HG03135 (cell line): ENCODE data around the gene CCDC182.

ENCODE experiments used
- ATAC-seq: cut with Tn5 transposase; IDR thresholded peaks from one replicate; pipeline ENCODE4 v1.9.1; 2021; ENCODE audit warnings: mild to moderate bottlenecking, moderate library complexity; ENCODE audit not compliant: unreplicated experiment

The CCDC182 gene

DNA sequence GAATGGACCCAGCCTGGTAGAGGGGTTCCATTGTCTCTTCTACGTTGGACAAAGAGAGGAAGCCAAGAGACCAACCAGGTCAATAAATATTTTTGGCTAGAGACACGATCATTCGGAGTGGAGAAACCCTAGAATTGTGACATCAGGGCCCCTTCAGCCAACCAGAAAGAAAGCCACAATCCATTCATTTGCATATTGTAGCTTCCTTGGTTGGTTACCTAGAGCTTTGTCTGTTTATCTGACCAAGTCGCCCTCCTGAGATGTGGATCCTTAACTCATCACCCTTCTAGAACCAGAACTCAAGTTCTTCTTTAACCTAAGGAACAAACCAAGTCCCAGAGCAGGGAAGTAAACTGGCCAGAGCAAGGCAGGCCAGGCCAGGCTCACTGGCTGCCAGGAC is at the start of gene CCDC182:
Gene CCDC182, minus strand, starts transcription at position 58 of the 400 bp plus-strand sequence. Its CDS starts 27 bp downstream, at position 31.
- ATAC-seq: no peak

GRCh38 chr17:57794841-57795240 is 49.7 kb upstream of the CCDC182 start:
- no peak for ATAC-seq

GRCh38 chr17:57788725-57789124 is 43.6 kb upstream of the CCDC182 start:
- ATAC-seq: no peak

GRCh38 chr17:57785022-57785421 is 39.9 kb upstream of the CCDC182 start:
- no peak for ATAC-seq

DNA sequence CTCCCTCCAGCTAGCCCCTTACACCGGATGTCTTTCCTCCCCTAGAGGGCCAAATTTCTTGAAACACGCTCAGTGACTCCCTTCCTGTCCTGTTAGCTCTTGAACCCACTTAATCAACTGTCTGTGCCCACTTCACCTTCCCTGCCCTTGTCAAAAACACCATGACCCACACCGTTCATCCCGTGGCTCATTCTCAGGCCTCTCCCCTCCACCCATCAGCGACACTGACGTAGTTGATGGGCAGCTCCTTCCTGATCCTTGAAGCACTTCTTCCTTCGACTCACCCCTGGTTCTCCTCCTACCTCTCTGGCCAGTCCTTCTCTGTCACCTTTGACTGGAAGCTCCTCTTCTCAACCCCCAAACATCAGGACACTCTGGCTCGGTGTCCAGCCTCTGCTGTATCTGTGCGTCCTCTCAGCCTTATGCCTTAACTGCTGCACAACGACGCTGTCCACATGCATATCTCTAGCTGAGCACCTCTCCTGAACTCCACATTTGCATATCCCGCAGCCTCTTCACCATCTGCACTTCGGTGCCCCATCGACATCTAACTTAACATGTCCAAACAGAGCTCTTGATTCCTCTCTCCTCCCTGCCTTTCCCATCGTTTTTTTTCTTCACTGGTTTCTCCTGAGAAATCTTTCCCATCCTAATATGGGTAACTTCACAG is 39.3 kb upstream of the CCDC182 start:
- ATAC-seq: no peak

DNA sequence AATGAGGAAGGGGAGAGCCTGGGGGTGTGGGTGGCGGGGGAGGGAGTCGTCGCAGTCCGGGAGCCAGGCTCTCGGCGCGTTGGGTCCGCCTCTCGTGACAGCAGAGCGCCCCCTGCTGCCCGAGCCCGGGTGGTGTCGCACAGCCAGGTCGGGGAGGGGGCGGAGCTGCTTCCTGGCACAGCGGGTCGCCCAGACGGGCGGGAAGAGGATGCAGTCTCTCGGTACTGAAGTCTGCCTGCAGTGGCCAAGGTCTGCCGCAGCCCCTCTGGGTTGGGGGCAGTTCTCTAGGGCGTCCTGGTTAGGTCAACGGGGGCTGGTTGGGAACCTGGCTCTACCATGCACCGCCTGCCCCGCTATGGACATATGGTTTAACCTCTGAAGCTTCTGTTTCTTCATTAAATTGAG is 38.2 kb upstream of the CCDC182 start:
- ATAC-seq: no peak

DNA sequence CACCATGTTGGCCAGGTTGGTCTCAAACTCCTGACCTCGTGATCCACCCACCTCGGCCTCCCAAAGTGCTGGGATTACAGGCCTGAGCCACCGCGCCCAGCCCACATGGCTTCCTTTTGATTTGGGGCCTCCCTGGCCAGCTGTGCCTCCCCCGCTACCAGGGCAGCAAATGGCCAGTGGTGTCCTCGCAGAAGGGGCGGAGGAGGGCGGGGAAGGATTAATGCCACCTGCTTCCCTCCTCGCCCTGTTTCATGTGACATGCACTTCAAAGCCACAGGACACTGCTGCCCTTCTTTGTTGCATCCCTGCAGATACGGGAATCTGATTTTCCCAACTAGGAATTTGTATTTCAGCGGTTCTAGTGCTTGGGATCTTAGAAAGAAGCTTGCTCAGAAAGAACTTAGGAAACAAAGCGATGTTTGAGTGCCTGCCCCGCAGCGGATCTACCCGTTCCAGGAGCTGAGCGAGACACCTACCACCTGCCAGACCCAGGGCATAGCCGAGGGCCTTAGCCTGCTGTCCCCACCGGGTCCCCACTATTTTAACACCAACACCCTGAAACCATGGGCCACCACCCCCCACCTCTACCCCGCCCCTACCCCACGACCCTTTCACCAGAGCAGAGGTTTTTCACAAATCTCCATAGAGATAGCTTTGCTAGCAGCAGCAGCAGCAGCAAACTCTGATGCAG is 37.7 kb upstream of the CCDC182 start:
- ATAC-seq: no peak

DNA sequence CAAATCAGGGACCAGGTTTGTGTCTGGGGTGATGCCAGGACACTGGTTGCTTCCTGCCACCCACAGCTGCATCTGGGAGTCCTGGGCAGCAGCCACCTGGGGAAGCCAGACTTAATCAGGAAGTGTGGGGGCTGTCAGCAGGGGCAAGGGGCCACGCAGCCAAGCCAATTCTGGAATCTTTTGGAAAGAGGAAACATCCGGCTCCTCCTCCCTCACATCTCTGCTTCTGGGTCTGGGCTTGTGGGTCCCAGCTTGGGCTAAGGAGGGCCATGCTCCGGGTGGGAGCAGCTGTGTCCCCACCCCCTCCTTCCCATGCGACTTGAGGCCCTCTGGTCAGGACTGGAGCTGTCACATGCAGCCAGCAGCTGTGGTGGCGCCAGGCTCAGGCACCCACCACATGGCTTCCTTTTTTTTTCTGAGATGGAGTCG is 37.0 kb upstream of the CCDC182 start:
- ATAC-seq: no peak

- no peak for ATAC-seq
Observed at GRCh38 chr17:57781386-57782061, 36.4 kb upstream of the CCDC182 start.

GRCh38 chr17:57779706-57780105 is 34.6 kb upstream of the CCDC182 start:
- ATAC-seq: no peak

DNA sequence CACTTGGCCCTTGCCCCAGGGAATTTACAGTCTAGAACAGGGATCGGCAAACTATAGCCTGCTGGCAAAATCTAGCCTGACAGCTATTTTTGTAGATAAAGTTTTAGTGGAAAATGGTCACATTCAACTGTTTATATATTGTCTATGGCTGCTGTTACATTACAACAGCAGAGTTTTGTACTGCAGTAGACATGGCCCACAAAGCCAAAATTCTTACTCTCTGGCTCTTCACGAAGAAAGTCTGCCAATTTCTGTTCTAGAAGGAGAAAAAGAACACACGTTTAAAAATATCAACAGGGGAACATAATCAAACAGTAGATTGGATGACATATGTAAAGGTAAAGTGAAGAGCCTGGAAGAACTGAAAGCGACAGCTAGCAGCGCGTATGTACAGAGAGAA is 33.2 kb upstream of the CCDC182 start:
- ATAC-seq: no peak

GRCh38 chr17:57776366-57776765 is 31.3 kb upstream of the CCDC182 start:
- ATAC-seq: no peak

GRCh38 chr17:57774872-57775271 is 29.8 kb upstream of the CCDC182 start:
- ATAC-seq: no peak

DNA sequence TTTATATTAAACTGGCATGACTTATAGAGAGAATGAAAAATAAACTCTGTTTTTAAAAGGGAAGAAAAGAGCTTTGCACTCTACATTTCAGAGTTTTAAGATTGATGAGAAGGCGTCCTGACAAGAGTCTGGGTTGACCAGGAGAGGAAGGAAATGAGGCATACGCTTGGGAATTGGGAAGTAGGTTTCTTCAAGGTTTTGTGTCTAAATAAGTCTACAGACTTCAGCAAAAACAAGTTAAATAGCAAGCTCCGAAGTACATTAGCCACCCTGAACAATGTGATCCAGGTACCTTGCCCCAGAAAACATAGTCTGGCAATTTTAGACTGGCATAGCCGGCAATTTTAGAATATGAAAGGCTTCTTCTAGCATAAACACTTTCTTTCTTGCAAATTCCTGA is 28.5 kb upstream of the CCDC182 start:
- no peak for ATAC-seq

GRCh38 chr17:57772774-57773173 is 27.7 kb upstream of the CCDC182 start:
- no peak for ATAC-seq

DNA sequence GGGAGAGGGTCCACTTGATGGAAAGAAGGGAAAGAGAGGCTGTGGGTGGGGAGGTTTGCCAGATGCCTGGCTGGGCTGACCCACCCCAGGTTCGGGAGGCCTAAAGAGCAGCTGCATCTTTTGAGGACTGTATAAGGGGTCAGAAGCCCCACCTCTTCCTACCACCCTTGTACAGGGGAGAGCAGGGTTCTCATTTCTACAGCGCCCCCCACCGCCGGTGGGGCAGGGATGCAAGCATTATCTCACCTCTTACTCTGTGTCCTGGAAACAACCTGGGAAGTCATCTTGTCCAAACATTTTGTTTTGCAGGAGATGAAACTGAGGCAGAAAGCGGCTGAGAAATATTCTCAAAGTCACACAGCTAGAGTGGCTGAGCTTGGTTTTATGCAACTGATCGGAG is 22.5 kb upstream of the CCDC182 start:
- ATAC-seq: no peak

DNA sequence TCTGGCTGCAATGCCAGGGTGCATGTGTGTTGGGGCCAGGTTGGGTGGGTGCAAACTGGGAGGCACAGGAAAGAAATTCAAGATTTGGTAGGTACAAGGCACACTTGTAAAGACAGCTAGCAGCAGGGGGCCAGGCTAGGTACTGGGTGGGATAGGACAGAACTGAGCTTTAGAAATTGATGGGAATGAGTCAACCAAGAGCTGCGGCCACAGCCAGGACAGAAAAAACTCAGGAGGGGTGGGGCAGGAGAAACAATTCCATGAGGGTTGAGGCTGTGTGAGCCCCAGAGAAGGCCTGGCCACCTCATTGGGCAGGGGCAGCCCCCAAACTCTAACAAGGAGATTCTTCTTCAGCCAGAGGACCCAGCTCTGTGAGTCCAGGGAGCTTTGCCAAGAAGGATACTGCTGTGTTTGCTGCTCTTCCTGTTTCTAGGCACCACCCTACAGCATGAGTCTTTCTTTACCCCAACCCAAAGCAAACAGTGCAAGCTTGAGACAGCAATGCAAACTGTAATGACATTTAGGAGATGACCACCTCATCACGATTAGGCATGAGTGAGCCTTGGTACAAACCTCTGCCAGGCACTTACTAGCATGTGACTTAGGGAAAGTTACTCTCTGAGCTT is 21.3 kb upstream of the CCDC182 start:
- ATAC-seq: no peak

- no peak for ATAC-seq
Observed at GRCh38 chr17:57762452-57763395, 17.6 kb upstream of the CCDC182 start.

GRCh38 chr17:57761887-57762286 is 16.8 kb upstream of the CCDC182 start:
- no peak for ATAC-seq

DNA sequence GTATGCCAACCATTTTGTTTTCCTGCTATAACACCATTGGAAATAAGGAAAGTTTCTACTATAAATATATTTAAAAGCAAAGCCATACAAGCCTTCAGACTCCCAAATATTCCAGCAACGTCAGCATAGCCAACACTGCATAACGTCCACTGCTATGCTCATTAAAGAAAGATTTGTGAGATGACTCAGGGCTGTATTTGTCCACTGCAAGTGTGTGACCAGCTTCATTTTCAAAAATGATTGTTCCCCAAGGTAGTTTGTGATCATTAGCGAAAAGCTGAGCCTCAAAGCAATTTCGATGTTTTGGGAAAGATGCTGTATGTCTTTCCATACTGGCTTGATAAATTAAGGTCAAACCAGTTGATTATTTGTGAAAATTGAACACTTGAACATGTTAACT is 14.9 kb upstream of the CCDC182 start:
- ATAC-seq: no peak
